ENCODE measurements around the gene AACS. TPM values are rescaled to one million over a fixed set of nuclear protein-coding genes. Genes with fewer than 3 reads are reported as not detected.

AACS gene
- total and polyA plus RNA-seq, 2 of the 4 experiments (the other 2 are of a cell fraction) = 22.0 to 24.9 TPM

GRCh38 chr12:125163148-125163547 is 97.9 kb downstream of the AACS start:
- dilution Hi-C loops (cut with HindIII; ENCODE audit: low sequenced_read_pairs, unreplicated experiment) = no loop called here
- WGBS, 2 experiments (ENCODE audit: extremely low coverage in 2 of 2, insufficient read length in 1 of 2) = 100% methylated on average over 2 of the region's 12 CpGs; no CpG with 5 or more reads in 1 of the 2 experiments
- no peak overlapping the region for H3K4me3 ChIP-seq (ENCODE audit: insufficient read depth, low read depth, low read length)
- no peaks in the 10 kb centered on the region for H3K9me1 ChIP-seq (ENCODE audit: insufficient read depth, low read length)
- no peak overlapping the region for H3K14ac ChIP-seq (replicated peaks; ENCODE audit: low read depth, low read length)
- H2BK20ac ChIP-seq (ENCODE audit: low read depth, low read length) = no peak overlapping the region
- in situ Hi-C loops (cut with MboI; ENCODE audit: low sequenced_read_pairs) = no loop called here
- H3K9ac ChIP-seq (ENCODE audit: low read depth, low read length) = no peak overlapping the region
- H4K20me1 ChIP-seq (ENCODE audit: insufficient read depth, low read length) = no peaks in the 10 kb centered on the region
- H3K56ac ChIP-seq (ENCODE audit: extremely low read depth, insufficient read depth, low read length) = no peak overlapping the region
- TF ChIP-seq RAD21 (IDR thresholded peaks at IDR 0.05; ENCODE audit: low read length) = no peak
- TF ChIP-seq, protein P1, sequence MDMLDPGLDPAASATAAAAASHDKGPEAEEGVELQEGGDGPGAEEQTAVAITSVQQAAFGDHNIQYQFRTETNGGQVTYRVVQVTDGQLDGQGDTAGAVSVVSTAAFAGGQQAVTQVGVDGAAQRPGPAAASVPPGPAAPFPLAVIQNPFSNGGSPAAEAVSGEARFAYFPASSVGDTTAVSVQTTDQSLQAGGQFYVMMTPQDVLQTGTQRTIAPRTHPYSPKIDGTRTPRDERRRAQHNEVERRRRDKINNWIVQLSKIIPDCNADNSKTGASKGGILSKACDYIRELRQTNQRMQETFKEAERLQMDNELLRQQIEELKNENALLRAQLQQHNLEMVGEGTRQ (IDR thresholded peaks at IDR 0.05; ENCODE audit: low read depth, low read length) = no peak
- no peak for TF ChIP-seq CHD1 (IDR thresholded peaks at IDR 0.05; ENCODE audit: low read depth, low read length)
- TF ChIP-seq CTCF (conservative IDR thresholded peaks at IDR 0.05; ENCODE audit: low read depth, low read length) = no peak
- TF ChIP-seq, protein P2, sequence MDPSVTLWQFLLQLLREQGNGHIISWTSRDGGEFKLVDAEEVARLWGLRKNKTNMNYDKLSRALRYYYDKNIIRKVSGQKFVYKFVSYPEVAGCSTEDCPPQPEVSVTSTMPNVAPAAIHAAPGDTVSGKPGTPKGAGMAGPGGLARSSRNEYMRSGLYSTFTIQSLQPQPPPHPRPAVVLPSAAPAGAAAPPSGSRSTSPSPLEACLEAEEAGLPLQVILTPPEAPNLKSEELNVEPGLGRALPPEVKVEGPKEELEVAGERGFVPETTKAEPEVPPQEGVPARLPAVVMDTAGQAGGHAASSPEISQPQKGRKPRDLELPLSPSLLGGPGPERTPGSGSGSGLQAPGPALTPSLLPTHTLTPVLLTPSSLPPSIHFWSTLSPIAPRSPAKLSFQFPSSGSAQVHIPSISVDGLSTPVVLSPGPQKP (IDR thresholded peaks at IDR 0.05; ENCODE audit: borderline replicate concordance, low read depth, low read length) = no peak
- TF ChIP-seq RFX5 (IDR thresholded peaks at IDR 0.05; ENCODE audit: low read depth, low read length) = no peak
- intact Hi-C loops (cut with micrococcal nuclease) = no loop called here
- no peak overlapping the region for H4K91ac ChIP-seq (ENCODE audit: insufficient read depth, low read depth, low read length)
- H3K4me1 ChIP-seq (ENCODE audit: control insufficient read depth, insufficient read depth, low read length) = no peaks in the 10 kb centered on the region
- H3K79me1 ChIP-seq (ENCODE audit: low read depth in 1 of 2, low read length in 2 of 2) = no peaks in the 10 kb centered on the region
- no peak overlapping the region for H3K4me2 ChIP-seq (ENCODE audit: low read depth, low read length)
- DNase-seq (no peak), ATAC-seq (ENCODE audit: low read depth) (no peak)
- no peak overlapping the region for H3K18ac ChIP-seq (ENCODE audit: low read depth, low read length)
- H2AK5ac ChIP-seq (ENCODE audit: low read depth, low read length) = no peak overlapping the region
- H3K27me3 ChIP-seq (ENCODE audit: control insufficient read depth, insufficient read depth, low read length) = no peaks in the 10 kb centered on the region
- ChIA-PET CTCF (no interaction called here), POLR2A (ENCODE audit: unreplicated experiment) (no interaction called here)
- H2AK9ac ChIP-seq (replicated peaks; ENCODE audit: low read depth, low read length, poor library complexity) = no peak overlapping the region
- no TSS peak for BruUV-seq (replicated peaks)
- H2BK15ac ChIP-seq (ENCODE audit: low read depth, low read length) = no peak overlapping the region
- H3K27ac ChIP-seq (ENCODE audit: insufficient read depth, low read length) = no peak overlapping the region
- H2BK5ac ChIP-seq (ENCODE audit: low read depth, low read length, poor library complexity, severe bottlenecking) = no peak overlapping the region
- H3K23ac ChIP-seq (ENCODE audit: low read depth, low read length) = no peak overlapping the region
- no peak overlapping the region for H4K5ac ChIP-seq (ENCODE audit: low read depth, low read length)
- no peak overlapping the region for H3K4ac ChIP-seq (ENCODE audit: low read depth, low read length)
- no peaks in the 10 kb centered on the region for H3K36me3 ChIP-seq (ENCODE audit: control insufficient read depth, insufficient read depth, low read length)
- H3K9me3 ChIP-seq (ENCODE audit: control insufficient read depth, insufficient read depth, low read length) = no peaks in the 10 kb centered on the region
- H2AFZ ChIP-seq (replicated peaks; ENCODE audit: low read length, poor library complexity) = no peak overlapping the region
- H2BK120ac ChIP-seq (ENCODE audit: low read depth, low read length) = no peak overlapping the region
- no peak overlapping the region for H4K8ac ChIP-seq (ENCODE audit: low read depth in 2 of 2, low read length in 2 of 2)
